GM08714 (cell line): Measurements from ENCODE around the gene MAP3K19.
"Not testable (repeated sequence)": the region's sequence is repeated elsewhere in the genome, so short reads cannot be mapped to it uniquely, and the experiment has no call there.

Experiments
- H3K4me3 ChIP-seq: fragments of 200-500 bp; sonication (Bioruptor generic); 2 replicates; pipeline ENCODE4 v1.5.1; 2014; ENCODE audit warnings: mild to moderate bottlenecking, low read length, inconsistent platforms
- ZNF274 ChIP-seq: IDR thresholded peaks from 2 replicates; pipeline ENCODE4 v1.6.1; 2012; ENCODE audit warnings: mild to moderate bottlenecking, low read depth, low read length

The MAP3K19 gene

DNA sequence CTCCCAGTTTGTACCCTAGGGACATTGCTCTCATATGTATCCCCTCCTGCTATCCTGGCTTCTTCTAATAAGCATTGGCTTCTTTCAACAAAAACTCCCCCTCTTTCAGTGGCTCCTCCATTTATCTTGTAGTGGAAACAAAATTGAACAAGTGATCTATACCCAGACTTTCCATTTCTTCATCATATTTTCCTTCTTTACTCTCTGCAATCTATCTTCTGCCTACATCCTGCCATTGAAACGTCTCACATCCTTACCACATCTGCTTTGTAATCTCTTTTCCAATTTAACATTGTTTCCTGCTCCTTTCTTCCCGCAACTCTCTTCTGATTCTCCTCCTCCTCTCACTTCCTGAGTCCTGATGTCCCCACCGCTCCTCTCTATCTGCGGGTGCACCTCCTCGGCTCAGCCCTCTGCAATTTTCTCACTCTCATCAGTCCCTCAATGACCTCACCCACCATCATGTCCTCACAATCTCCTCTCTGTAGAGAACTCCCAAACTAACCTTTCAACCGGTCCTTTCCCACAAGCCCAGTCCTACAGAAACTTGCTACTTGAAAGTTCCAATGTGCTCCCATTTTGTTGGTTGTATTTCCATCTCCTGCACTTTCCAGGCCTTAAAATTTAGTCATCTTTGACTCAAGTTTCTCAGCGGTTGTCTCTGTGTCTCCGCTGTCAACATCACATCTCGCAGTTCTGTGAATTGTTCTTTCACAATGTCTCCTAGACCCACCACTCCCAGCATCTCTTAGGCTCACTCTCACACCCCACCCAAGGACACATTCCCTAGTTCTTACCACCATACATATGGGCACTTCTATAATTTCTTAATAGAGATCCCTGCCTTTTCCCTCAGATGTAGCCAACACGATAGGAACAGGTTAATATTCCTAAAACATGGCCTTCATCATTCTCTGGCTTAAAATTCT is 24.0 kb downstream of the MAP3K19 start:
- no peak overlapping the region for H3K4me3 ChIP-seq
- TF ChIP-seq ZNF274: no peak

DNA sequence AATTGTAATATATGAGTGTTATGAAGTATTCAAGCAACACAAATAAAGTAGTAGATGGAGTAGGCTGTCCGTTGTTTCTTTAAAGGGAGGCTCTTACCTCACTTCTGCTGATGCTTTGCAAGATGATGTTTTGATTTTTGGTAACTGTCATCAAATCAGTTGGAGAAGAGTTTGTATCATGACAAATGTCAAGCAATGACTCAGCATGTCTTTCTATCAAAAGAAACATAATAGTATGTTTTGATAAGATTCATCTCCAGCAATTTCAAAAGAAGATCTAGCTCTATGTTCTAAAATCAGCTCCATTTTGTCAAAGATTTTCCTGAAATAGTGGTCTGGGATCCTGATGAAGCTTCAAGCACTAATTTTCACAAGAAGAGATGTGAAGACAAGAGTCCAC is 25.6 kb downstream of the MAP3K19 start:
- TF ChIP-seq ZNF274: no peak

GRCh38 chr2:135011633-135012032 is 35.6 kb downstream of the MAP3K19 start:
- H3K4me3 ChIP-seq: no peak overlapping the region
- no peak for TF ChIP-seq ZNF274

More for the DNA sequence above, 25.6 kb downstream of the MAP3K19 start:
- H3K4me3 ChIP-seq: no peak overlapping the region

- no peak for TF ChIP-seq ZNF274
- H3K4me3 ChIP-seq: no peak overlapping the region
These were observed 36.9 kb downstream of the MAP3K19 start for GRCh38 chr2:135010200-135010942.

DNA sequence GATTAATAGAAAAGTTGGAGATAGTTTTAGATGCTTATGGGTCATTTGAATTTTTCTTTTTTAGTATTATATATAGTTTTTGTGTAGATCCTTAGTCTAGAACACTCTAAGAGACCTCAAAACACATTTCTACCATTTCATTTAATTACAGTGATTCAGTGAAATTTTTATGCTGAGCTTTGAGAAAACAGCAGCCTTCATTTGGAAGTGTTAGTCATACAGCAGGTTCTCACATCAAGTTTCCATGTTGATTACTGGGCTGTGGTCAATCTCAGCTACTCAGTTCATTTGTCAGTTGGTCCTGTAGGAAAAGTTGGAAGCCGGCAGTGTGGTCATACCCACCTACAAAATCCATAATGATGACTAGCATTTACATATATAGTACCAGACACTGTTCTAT is 37.9 kb downstream of the MAP3K19 start:
- H3K4me3 ChIP-seq: no peak overlapping the region
- no peak for TF ChIP-seq ZNF274

GRCh38 chr2:135005753-135006152 is 41.5 kb downstream of the MAP3K19 start:
- H3K4me3 ChIP-seq: no peak overlapping the region
- no peak for TF ChIP-seq ZNF274

- no peak overlapping the region for H3K4me3 ChIP-seq
- TF ChIP-seq ZNF274: no peak
These were observed 43.1 kb downstream of the MAP3K19 start for GRCh38 chr2:135004005-135004746.

GRCh38 chr2:135002836-135003235 is 44.4 kb downstream of the MAP3K19 start:
- H3K4me3 ChIP-seq: no peak overlapping the region
- no peak for TF ChIP-seq ZNF274

- no peak overlapping the region for H3K4me3 ChIP-seq
- TF ChIP-seq ZNF274: no peak
These were observed 47.7 kb downstream of the MAP3K19 start for GRCh38 chr2:134999521-134999920.

DNA sequence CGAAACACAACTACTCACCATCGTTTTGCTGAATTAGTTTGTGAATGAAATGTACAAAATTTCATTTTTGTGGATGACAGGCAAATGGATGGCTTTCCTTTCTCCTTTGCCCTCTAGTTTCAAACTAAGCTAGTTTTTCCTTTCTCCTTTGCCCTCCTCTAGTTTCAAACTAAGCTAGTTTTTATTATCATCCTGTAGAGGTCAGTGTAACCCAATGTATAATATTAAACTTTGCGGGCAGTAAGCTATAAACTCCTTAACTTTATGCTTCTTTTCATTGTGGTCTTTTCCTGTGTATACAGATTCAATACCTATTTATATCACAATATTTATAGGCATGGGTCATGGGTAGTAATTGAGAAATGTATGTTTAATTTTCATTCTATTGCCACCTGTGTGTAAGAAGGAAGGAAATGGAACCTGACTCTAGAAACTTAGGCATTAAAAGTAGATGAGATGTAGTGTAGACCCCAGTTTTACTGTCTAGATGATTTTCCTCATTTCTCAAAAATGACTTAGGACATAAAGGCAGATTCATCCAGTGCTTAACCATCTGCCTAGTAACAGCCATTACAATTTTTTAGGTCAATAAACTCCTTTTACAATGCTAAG is 58.1 kb downstream of the MAP3K19 start:
- no peak for TF ChIP-seq ZNF274
- H3K4me3 ChIP-seq: no peak overlapping the region

- no peak overlapping the region for H3K4me3 ChIP-seq
- no peak for TF ChIP-seq ZNF274
These were observed 62.2 kb downstream of the MAP3K19 start for GRCh38 chr2:134985061-134985460.

- TF ChIP-seq ZNF274: no peak
- H3K4me3 ChIP-seq: no peak overlapping the region
These were observed 64.6 kb downstream of the MAP3K19 start for GRCh38 chr2:134982603-134983002.

- H3K4me3 ChIP-seq: no peak overlapping the region
- no peak for TF ChIP-seq ZNF274
These were observed 66.6 kb downstream of the MAP3K19 start for GRCh38 chr2:134980639-134981038.

DNA sequence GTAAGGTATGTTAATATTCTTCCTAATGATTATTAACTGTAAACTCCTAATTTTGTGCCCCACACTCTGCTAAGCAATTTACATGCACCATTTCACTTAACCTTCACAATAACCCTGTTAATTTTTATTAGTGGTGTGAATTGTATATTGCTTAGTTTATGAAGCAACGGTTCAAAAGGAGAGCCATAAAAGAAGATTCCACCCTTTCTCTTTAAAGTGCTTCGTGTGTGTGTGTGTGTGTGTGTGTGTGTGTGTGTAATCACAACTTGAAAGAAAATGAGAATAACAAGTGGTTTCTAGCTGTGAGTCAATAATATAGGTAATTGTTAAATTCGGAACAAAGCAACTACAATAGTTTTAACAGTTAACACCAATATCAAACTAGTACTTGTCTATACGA is 68.0 kb downstream of the MAP3K19 start:
- H3K4me3 ChIP-seq: no peak overlapping the region
- TF ChIP-seq ZNF274: no peak

- not testable (repeated sequence) for H3K4me3 ChIP-seq
These were observed 70.1 kb downstream of the MAP3K19 start for GRCh38 chr2:134977104-134977503.
